Measurements from ENCODE around the gene CELF2. TPM values are rescaled to one million over a fixed set of nuclear protein-coding genes. Genes with fewer than 3 reads are reported as not detected.

CELF2 gene
- total RNA-seq, 1 donor from 2014 or later = 3.8 TPM

DNA sequence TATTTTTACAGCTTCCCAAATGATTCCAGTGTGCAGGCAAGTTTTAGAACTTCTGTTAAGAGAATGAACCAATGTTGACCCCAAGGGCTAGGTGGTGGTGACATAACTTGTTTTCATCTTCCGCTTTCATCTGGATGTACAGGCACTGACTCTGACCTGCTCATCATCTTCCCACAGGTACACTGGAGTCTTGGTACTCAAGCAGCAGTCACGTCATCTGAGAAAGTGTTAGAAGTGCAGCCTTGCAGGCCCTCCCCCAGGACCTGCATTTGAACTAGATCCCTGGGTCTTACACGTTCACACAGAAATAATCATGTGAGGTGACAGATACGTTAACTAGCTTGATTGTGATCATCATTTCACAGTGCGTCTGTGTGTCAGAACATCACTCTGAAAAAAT, 212.2 kb downstream of the CELF2 start:
- Mint-ChIP-seq H3K4me1 (ENCODE audit: low read depth) (no peaks in the 10 kb centered on the region), H3K4me3 (ENCODE audit: low read depth) (no peak overlapping the region), H3K27ac (no peak overlapping the region), H3K27me3 (peaks cover 22% of the 10 kb centered on the region), H3K36me3 (ENCODE audit: insufficient read depth) (no peaks in the 10 kb centered on the region), H3K9me3 (ENCODE audit: low read depth) (no peaks in the 10 kb centered on the region)
- TF ChIP-seq, protein P1, sequence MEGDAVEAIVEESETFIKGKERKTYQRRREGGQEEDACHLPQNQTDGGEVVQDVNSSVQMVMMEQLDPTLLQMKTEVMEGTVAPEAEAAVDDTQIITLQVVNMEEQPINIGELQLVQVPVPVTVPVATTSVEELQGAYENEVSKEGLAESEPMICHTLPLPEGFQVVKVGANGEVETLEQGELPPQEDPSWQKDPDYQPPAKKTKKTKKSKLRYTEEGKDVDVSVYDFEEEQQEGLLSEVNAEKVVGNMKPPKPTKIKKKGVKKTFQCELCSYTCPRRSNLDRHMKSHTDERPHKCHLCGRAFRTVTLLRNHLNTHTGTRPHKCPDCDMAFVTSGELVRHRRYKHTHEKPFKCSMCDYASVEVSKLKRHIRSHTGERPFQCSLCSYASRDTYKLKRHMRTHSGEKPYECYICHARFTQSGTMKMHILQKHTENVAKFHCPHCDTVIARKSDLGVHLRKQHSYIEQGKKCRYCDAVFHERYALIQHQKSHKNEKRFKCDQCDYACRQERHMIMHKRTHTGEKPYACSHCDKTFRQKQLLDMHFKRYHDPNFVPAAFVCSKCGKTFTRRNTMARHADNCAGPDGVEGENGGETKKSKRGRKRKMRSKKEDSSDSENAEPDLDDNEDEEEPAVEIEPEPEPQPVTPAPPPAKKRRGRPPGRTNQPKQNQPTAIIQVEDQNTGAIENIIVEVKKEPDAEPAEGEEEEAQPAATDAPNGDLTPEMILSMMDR (IDR thresholded peaks at IDR 0.05; ENCODE audit: unreplicated experiment) = no peak
- no peak for DNase-seq (ENCODE audit: low spot score, unreplicated experiment)

DNA sequence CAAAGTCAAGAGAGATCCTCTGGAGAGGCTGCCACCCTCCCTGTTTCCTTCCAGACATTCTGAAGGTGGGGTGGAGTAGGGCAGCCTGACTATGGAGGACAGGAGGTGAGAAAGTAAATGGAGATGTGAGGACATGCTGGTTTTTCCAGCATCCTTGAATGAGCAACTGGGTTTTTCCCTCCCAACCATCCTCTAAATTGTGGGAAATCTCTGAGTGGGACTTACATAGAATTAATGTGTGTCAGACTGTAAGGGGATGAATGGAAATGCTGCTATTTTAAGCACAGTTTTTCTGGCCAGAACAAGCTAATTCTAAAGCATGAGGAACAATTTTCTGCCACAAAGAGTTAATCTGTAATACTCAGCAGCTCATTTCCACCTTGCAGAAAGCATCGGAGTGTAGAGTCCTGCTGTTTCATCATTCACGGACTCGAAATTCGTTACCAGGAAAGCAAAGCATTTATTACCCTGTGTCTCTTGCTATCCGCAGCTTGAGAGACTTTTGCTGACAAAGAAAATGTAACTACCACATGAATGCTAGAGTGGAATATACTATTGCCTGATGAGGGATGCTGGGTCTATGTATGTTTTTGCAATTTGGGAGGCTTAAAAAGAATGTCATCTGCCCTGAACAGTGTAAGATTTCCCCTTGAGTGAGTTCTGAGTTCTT, 213.0 kb downstream of the CELF2 start:
- no peak overlapping the region for H3K4me3 Mint-ChIP-seq (ENCODE audit: low read depth)
- TF ChIP-seq, protein P1 (IDR thresholded peaks at IDR 0.05; ENCODE audit: unreplicated experiment) = no peak

DNA sequence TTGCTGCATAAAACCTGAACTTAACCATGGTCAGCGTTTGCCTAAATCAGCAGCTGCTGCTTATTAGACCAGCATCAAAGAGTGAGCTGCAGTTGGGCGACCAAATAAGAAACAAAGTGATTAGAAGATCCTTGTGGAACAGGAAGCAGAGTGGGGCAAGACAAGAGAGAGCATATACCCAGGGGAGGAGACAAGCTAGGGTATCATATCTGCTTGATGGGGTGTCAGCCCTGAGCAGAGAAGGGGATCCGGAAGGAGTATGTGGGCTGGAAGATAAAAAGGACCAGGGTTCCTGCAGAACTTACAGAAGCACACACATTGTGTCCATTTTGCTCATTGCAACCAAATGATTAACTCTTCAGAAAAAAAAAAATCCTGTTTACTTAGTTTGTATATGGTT, 213.6 kb downstream of the CELF2 start:
- peaks cover 1% of the 10 kb centered on the region for H3K4me1 Mint-ChIP-seq (ENCODE audit: low read depth)
- peaks cover 15% of the 10 kb centered on the region for H3K27me3 Mint-ChIP-seq
- H3K36me3 Mint-ChIP-seq (ENCODE audit: insufficient read depth) = no peaks in the 10 kb centered on the region
- no peaks in the 10 kb centered on the region for H3K9me3 Mint-ChIP-seq (ENCODE audit: low read depth)
- DNase-seq (ENCODE audit: low spot score, unreplicated experiment) = no peak
- no peak overlapping the region for H3K27ac Mint-ChIP-seq
- TF ChIP-seq, protein P1 (IDR thresholded peaks at IDR 0.05; ENCODE audit: unreplicated experiment) = no peak
- H3K4me3 Mint-ChIP-seq (ENCODE audit: low read depth) = no peak overlapping the region

More for the DNA sequence above, 213.0 kb downstream of the CELF2 start:
- H3K27me3 Mint-ChIP-seq = peaks cover 18% of the 10 kb centered on the region
- H3K9me3 Mint-ChIP-seq (ENCODE audit: low read depth) = no peaks in the 10 kb centered on the region
- no peak overlapping the region for H3K27ac Mint-ChIP-seq
- no peaks in the 10 kb centered on the region for H3K36me3 Mint-ChIP-seq (ENCODE audit: insufficient read depth)
- H3K4me1 Mint-ChIP-seq (ENCODE audit: low read depth) = no peaks in the 10 kb centered on the region
- no peak for DNase-seq (ENCODE audit: low spot score, unreplicated experiment)

DNA sequence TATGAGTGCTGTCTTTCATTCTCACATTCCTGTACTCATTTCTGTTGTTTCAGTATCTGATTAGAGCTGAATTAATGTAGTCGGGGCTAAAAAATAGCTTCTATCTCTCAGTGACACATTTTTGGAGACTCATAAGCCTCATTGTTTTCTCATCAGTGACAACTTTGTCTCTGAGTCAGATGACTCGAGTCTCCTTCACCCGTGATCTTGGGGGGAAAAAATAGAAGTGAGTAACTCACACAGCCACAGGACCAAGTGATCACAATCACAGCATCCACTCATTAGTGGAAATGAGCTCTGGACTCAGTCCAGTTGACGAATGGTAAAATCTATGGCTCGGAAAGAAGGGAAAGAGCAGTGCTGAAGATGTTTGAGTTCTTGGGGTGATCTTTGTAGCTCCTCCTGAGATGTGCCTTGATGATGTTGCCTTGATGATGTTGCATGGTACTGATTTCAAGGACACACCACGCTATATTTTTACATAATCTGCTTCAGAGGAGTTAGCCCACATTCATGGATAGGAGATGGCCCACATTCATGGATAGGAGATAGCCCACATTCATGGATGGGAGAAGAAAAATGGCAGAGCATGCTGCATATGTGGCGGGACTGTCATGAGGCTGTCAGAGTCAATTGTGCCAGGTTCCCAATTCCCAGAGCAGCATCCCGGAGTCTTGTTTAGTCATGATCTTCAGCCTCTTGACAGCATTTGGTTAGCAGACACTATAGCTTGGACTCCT, 214.7 kb downstream of the CELF2 start:
- H3K9me3 Mint-ChIP-seq (ENCODE audit: low read depth) = no peaks in the 10 kb centered on the region
- H3K27me3 Mint-ChIP-seq = peaks cover 11% of the 10 kb centered on the region
- TF ChIP-seq, protein P1 (IDR thresholded peaks at IDR 0.05; ENCODE audit: unreplicated experiment) = no peak

DNA sequence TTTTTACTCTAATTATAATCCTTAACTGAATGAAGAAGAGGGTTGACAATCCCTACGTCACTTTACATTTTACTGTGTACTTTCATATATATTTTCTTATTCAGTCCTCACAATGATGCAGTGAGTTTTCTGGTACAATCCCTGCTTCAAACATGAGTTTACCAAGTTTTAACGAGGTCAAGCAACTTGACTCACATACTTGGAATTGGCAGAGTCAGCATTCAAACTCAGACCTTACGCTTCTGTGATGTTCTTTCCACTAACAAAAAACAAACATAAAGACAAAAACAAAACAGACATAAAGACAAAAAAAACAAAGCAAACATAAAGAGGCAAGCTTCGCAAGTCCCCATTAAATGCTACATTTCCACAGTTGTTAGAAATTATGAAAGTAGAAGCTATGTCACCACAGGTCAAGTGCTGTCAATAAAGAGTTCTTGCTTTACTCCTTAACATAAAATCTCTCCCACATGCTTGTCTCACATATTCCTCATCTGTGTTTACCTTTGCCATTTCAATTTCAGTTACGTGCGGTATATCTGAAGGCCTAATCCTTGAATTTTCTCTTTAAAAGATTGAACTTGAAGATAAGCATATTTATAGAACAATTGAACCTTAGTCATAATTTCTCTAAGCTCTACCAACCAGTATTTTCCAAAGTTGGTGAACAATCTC, 217.3 kb downstream of the CELF2 start:
- TF ChIP-seq, protein P1 (IDR thresholded peaks at IDR 0.05; ENCODE audit: unreplicated experiment) = no peak
- Mint-ChIP-seq H3K4me1 (ENCODE audit: low read depth) (peaks cover 1% of the 10 kb centered on the region), H3K27me3 (peaks cover 9% of the 10 kb centered on the region), H3K27ac (no peak overlapping the region), H3K4me3 (ENCODE audit: low read depth) (no peak overlapping the region), H3K9me3 (ENCODE audit: low read depth) (no peaks in the 10 kb centered on the region), H3K36me3 (ENCODE audit: insufficient read depth) (no peaks in the 10 kb centered on the region)
- DNase-seq (ENCODE audit: low spot score, unreplicated experiment) = no peak

More for the DNA sequence above, 214.7 kb downstream of the CELF2 start:
- no peak for DNase-seq (ENCODE audit: low spot score, unreplicated experiment)
- Mint-ChIP-seq H3K27ac (no peak overlapping the region), H3K36me3 (ENCODE audit: insufficient read depth) (no peaks in the 10 kb centered on the region), H3K4me3 (ENCODE audit: low read depth) (no peak overlapping the region), H3K4me1 (ENCODE audit: low read depth) (peaks cover 1% of the 10 kb centered on the region)
